ENCODE data around the gene HIVEP2.

HIVEP2 gene

DNA sequence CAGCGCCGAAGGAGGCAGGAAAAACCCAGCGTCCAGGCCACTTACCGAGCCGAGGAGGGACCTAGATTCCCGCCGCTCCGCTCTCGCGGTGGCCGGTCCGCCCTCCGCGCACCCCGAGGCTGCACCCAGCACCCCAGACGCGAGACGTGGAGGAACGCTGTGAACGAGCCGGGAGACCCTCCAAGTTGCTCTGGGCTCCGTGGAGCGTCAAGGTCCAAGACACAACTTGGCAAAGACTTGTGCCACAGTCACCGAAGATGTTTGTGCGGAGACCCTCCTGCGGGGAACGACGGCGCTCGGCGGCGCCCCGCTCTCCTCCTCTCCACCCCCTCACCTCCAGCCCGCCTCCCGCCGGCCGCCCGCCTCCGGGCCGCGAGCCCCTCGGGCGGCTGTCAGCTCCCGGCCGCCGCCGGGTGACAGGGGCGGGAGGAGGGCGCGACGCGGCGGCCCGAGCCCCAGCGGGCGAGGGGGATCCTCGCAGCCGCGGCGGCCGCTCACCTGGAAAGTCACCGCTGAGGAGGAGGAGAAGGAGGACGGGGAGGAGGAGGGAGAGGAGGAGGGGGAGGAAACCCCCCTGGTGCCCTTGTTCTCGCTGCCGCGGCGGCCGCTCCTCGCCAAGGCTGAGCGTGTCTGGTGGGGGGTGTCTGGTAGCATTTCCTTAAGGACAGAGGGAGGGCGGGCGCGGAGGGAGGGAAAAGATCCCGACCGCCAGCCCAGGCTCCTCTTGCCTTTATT is 637 bp upstream of the HIVEP2 start:
- Histone ChIP-seq H3K36me3 (ENCODE audit: insufficient read depth, low read length) (no peaks in the 10 kb centered on the region), H3K4me3 (ENCODE audit: low read depth, low read length) (peak overlapping the region; percentile 96), H2AFZ (ENCODE audit: low read length, unreplicated experiment) (no peak overlapping the region), H3K27me3 (ENCODE audit: insufficient read depth, low read length) (no peaks in the 10 kb centered on the region), H3K79me2 (ENCODE audit: control insufficient read depth, insufficient read depth, low read length, unreplicated experiment) (peaks cover 50% of the 10 kb centered on the region), H3K4me1 (ENCODE audit: control insufficient read depth, insufficient read depth, low read length, unreplicated experiment) (peaks cover 34% of the 10 kb centered on the region), H3K27ac (ENCODE audit: low read depth, low read length) (peak overlapping the region; percentile 94)

GRCh38 chr6:142944124-142945048 is 590 bp downstream of the HIVEP2 start:
- Histone ChIP-seq H3K36me3 (ENCODE audit: insufficient read depth, low read length) (no peaks in the 10 kb centered on the region), H3K27me3 (ENCODE audit: insufficient read depth, low read length) (no peaks in the 10 kb centered on the region), H3K79me2 (ENCODE audit: control insufficient read depth, insufficient read depth, low read length, unreplicated experiment) (peaks cover 61% of the 10 kb centered on the region), H3K4me1 (ENCODE audit: control insufficient read depth, insufficient read depth, low read length, unreplicated experiment) (peaks cover 47% of the 10 kb centered on the region), H3K4me3 (ENCODE audit: low read depth, low read length) (peak overlapping the region; percentile 96), H2AFZ (ENCODE audit: low read length, unreplicated experiment) (no peak overlapping the region), H3K27ac (ENCODE audit: low read depth, low read length) (peak overlapping the region; percentile 94)

DNA sequence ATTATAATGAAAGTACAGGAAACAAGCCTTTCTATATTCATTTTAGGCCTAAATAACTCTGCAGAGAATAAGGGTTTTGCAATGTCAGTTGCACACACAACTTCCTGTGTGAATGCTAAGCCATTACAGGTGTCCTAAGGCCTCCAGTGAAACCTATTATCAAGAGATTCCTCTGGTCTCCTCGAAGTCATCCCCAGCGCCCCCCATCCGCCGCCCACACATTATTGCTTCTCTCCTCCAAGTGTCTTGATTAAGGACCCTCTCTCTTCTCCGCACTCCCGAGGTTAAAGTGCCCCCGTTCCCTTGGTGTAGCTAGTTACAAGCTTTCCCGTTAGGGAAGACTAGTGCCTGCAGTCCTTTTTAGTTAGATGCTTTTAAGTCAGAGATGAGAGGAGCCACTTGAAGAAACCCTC is 1.3 kb downstream of the HIVEP2 start:
- Histone ChIP-seq H3K27me3 (ENCODE audit: insufficient read depth, low read length) (no peaks in the 10 kb centered on the region), H2AFZ (ENCODE audit: low read length, unreplicated experiment) (no peak overlapping the region), H3K4me1 (ENCODE audit: control insufficient read depth, insufficient read depth, low read length, unreplicated experiment) (peaks cover 51% of the 10 kb centered on the region), H3K27ac (ENCODE audit: low read depth, low read length) (peak overlapping the region; percentile 94), H3K36me3 (ENCODE audit: insufficient read depth, low read length) (no peaks in the 10 kb centered on the region), H3K79me2 (ENCODE audit: control insufficient read depth, insufficient read depth, low read length, unreplicated experiment) (peaks cover 66% of the 10 kb centered on the region), H3K4me3 (ENCODE audit: low read depth, low read length) (peak overlapping the region; percentile 96)

- Histone ChIP-seq H2AFZ (ENCODE audit: low read length, unreplicated experiment) (no peak overlapping the region), H3K4me3 (ENCODE audit: low read depth, low read length) (peak overlapping the region; percentile 96)
These were observed 2.2 kb downstream of the HIVEP2 start for GRCh38 chr6:142942805-142943227.

DNA sequence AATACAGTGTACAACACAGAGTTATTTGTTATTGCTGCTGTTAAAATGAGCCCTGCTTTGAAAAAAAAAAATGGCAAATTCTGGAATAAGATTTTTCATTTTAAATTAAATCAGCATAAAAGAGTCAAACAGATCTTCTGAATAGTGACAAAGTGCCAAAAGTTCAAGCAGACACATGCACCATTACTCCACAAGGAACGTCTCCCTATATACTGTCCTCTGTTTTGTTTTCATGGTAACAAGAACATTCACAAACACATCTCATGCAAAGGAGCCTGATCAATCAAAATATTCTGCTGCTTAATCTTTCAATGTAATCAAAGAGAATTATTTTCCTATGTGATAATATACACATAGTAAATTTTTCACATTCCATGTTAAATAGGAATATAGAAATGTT is 2.7 kb downstream of the HIVEP2 start:
- Histone ChIP-seq H2AFZ (ENCODE audit: low read length, unreplicated experiment) (no peak overlapping the region), H3K27ac (ENCODE audit: low read depth, low read length) (peak overlapping the region; percentile 94), H3K36me3 (ENCODE audit: insufficient read depth, low read length) (peaks cover 1% of the 10 kb centered on the region), H3K27me3 (ENCODE audit: insufficient read depth, low read length) (no peaks in the 10 kb centered on the region), H3K79me2 (ENCODE audit: control insufficient read depth, insufficient read depth, low read length, unreplicated experiment) (peaks cover 80% of the 10 kb centered on the region), H3K4me3 (ENCODE audit: low read depth, low read length) (peak overlapping the region; percentile 96; the same call in 1 of the 2 replicates), H3K4me1 (ENCODE audit: control insufficient read depth, insufficient read depth, low read length, unreplicated experiment) (peaks cover 50% of the 10 kb centered on the region)

More at GRCh38 chr6:142942805-142943227, 2.2 kb downstream of the HIVEP2 start:
- peaks cover 50% of the 10 kb centered on the region for H3K4me1 ChIP-seq (ENCODE audit: control insufficient read depth, insufficient read depth, low read length, unreplicated experiment)
- no peaks in the 10 kb centered on the region; the same call in 1 of the 2 replicates for H3K36me3 ChIP-seq (ENCODE audit: insufficient read depth, low read length)
- peak overlapping the region; percentile 94 for H3K27ac ChIP-seq (ENCODE audit: low read depth, low read length)
- no peaks in the 10 kb centered on the region for H3K27me3 ChIP-seq (ENCODE audit: insufficient read depth, low read length)
- H3K79me2 ChIP-seq (ENCODE audit: control insufficient read depth, insufficient read depth, low read length, unreplicated experiment) = peaks cover 75% of the 10 kb centered on the region

DNA sequence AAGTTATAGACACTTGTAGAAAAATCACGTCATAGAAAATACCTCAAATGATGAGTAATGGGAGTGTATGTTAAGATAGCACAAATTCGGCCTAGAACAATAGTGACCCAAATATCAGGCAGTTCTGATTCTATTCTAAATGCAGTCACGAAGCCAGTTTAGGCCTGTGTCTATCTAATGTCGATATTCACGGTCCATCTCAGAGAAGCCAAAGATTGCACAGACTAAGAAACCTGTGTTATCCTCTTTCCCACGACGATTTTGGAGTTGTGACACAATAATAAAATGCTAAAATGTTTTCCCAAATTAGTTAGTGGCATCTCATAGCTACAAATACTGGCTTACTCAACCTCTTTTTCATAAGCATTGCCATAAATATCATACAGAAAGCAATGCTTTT is 4.0 kb downstream of the HIVEP2 start:
- H3K4me1 ChIP-seq (ENCODE audit: control insufficient read depth, insufficient read depth, low read length, unreplicated experiment) = peaks cover 50% of the 10 kb centered on the region
- H3K27me3 ChIP-seq (ENCODE audit: insufficient read depth, low read length) = no peaks in the 10 kb centered on the region
- no peak overlapping the region for H2AFZ ChIP-seq (ENCODE audit: low read length, unreplicated experiment)
- H3K4me3 ChIP-seq (ENCODE audit: low read depth, low read length) = no peak overlapping the region
- H3K27ac ChIP-seq (ENCODE audit: low read depth, low read length) = peak overlapping the region; percentile 94
- peaks cover 5% of the 10 kb centered on the region for H3K36me3 ChIP-seq (ENCODE audit: insufficient read depth, low read length)
- peaks cover 90% of the 10 kb centered on the region for H3K79me2 ChIP-seq (ENCODE audit: control insufficient read depth, insufficient read depth, low read length, unreplicated experiment)

- no peak overlapping the region for H2AFZ ChIP-seq (ENCODE audit: low read length, unreplicated experiment)
- H3K79me2 ChIP-seq (ENCODE audit: control insufficient read depth, insufficient read depth, low read length, unreplicated experiment) = peaks cover 88% of the 10 kb centered on the region
- H3K4me1 ChIP-seq (ENCODE audit: control insufficient read depth, insufficient read depth, low read length, unreplicated experiment) = peaks cover 50% of the 10 kb centered on the region
- H3K27ac ChIP-seq (ENCODE audit: low read depth, low read length) = peak overlapping the region; percentile 94
- H3K27me3 ChIP-seq (ENCODE audit: insufficient read depth, low read length) = no peaks in the 10 kb centered on the region
- peaks cover 5% of the 10 kb centered on the region for H3K36me3 ChIP-seq (ENCODE audit: insufficient read depth, low read length)
- H3K4me3 ChIP-seq (ENCODE audit: low read depth, low read length) = peak overlapping the region; percentile 2; the same call in 1 of the 2 replicates
These were observed 4.5 kb downstream of the HIVEP2 start for GRCh38 chr6:142940487-142940886.

DNA sequence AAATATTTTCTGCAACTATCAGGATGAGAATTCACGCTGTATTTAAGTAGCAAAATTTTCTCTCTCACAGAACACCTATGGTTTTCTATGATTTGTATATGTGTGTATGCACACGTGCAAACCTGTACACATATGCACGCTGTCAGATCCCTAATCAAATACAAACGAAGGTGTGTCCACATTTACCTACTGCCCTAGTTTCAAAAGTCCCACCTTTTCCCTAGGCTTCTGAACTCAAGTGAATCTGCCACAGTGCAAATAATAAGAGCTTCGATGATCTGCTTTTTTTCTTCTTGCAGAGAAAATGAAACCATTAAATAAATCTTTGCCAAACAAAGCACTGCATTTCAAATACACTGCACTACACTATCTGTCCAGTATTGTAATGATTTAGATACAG is 6.5 kb downstream of the HIVEP2 start:
- Histone ChIP-seq H2AFZ (ENCODE audit: low read length, unreplicated experiment) (no peak overlapping the region), H3K4me3 (ENCODE audit: low read depth, low read length) (peak overlapping the region; percentile 54), H3K36me3 (ENCODE audit: insufficient read depth, low read length) (peaks cover 5% of the 10 kb centered on the region), H3K27ac (ENCODE audit: low read depth, low read length) (no peak overlapping the region), H3K4me1 (ENCODE audit: control insufficient read depth, insufficient read depth, low read length, unreplicated experiment) (peaks cover 62% of the 10 kb centered on the region), H3K27me3 (ENCODE audit: insufficient read depth, low read length) (no peaks in the 10 kb centered on the region), H3K79me2 (ENCODE audit: control insufficient read depth, insufficient read depth, low read length, unreplicated experiment) (peaks cover 91% of the 10 kb centered on the region)

GRCh38 chr6:142937986-142938385 is 7.0 kb downstream of the HIVEP2 start:
- Histone ChIP-seq H3K36me3 (ENCODE audit: insufficient read depth, low read length) (peaks cover 5% of the 10 kb centered on the region), H3K27ac (ENCODE audit: low read depth, low read length) (no peak overlapping the region), H3K4me3 (ENCODE audit: low read depth, low read length) (no peak overlapping the region), H3K4me1 (ENCODE audit: control insufficient read depth, insufficient read depth, low read length, unreplicated experiment) (peaks cover 60% of the 10 kb centered on the region), H3K27me3 (ENCODE audit: insufficient read depth, low read length) (no peaks in the 10 kb centered on the region), H2AFZ (ENCODE audit: low read length, unreplicated experiment) (no peak overlapping the region), H3K79me2 (ENCODE audit: control insufficient read depth, insufficient read depth, low read length, unreplicated experiment) (peaks cover 91% of the 10 kb centered on the region)

DNA sequence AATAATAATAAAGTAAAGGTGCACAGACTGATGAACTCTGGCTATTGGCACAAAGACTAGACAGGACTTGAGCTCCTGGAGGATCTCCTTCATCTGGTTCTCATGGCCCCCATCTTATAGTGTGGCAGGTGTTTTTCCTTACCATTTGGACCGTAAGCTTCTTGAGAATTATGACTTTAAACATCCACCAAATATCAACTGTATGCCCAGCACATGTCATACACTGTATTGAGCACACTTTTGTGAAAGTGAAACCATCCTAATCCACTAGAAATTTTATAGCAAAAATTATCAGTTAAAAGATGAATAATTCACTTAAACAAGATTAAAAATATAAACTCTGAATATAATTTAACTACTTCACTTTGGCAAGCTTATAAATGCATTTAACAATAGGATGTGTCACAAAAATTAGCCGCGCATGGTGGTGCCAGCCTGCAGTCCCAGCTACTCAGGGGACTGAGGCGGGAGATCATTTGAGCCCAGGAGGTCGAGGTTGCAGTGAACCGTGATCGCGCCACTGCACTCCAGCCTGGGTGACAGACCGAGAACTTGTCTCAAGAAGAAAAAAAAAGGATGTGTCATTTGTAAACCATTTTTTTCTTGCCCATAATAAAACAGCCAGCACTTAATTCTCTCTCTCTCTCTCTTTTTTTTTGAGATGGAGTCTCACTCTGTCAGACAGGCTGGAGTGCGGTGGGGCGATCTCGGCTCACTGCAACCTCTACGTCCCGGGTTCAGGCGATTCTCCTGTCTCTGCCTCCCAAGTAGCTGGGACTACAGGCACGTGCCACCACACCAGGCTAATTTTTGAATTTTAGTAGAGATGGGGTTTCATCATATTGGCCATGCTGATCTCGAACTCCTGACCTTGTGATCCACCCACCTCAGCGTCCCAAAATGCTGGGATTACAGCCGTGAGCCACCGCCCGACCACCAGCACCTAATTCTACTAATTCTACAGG is 9.1 kb downstream of the HIVEP2 start:
- Histone ChIP-seq H3K27ac (ENCODE audit: low read depth, low read length) (no peak overlapping the region), H3K4me1 (ENCODE audit: control insufficient read depth, insufficient read depth, low read length, unreplicated experiment) (peaks cover 45% of the 10 kb centered on the region), H3K79me2 (ENCODE audit: control insufficient read depth, insufficient read depth, low read length, unreplicated experiment) (peaks cover 87% of the 10 kb centered on the region), H3K4me3 (ENCODE audit: low read depth, low read length) (no peak overlapping the region), H3K27me3 (ENCODE audit: insufficient read depth, low read length) (no peaks in the 10 kb centered on the region), H3K36me3 (ENCODE audit: insufficient read depth, low read length) (peaks cover 5% of the 10 kb centered on the region), H2AFZ (ENCODE audit: low read length, unreplicated experiment) (no peak overlapping the region)
